ENCODE measurements around the gene PANX2.

DNA sequence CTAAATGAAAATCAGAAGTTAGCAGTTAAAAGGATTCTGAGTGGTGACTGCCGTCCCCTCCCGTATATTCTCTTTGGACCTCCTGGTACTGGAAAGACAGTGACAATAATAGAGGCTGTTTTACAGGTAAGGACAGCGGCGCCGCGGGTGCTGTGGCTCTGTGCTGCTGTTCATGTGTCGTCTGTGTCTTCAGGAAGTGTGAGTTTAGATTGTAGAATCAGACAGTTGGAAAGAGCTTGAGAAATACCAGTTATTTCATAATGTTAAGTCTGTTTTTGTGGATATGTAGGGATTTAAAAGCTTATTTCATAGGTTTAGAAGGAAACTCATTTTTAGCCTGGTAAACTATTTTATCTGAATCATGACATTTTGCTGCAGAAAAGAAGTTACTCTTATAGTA is 27.4 kb upstream of the PANX2 start:
- TF ChIP-seq MAZ (CRISPR knock-in tag; conservative IDR thresholded peaks at IDR 0.05 in 1 of 2, IDR thresholded peaks at IDR 0.05 in 1 of 2) (no peak), SP1 (CRISPR knock-in tag; IDR thresholded peaks at IDR 0.05) (no peak), POLR2AphosphoS5 (IDR thresholded peaks at IDR 0.05; ENCODE audit: control insufficient read depth, insufficient read depth, low read depth, low read length) (no peak), EGR1 (conservative IDR thresholded peaks at IDR 0.05) (no peak), ZNF644 (tag; IDR thresholded peaks at IDR 0.05; ENCODE audit: low read depth) (no peak), EP300 (IDR thresholded peaks at IDR 0.05; ENCODE audit: low read length) (no peak), BRCA1 (IDR thresholded peaks at IDR 0.05) (no peak), BRCA1 (CRISPR knock-in tag; IDR thresholded peaks at IDR 0.05) (no peak), SMAD4 (CRISPR knock-in tag; conservative IDR thresholded peaks at IDR 0.05) (no peak), ZC3H4 (CRISPR knock-in tag; IDR thresholded peaks at IDR 0.05; ENCODE audit: borderline replicate concordance) (no peak), ZNF785 (CRISPR knock-in tag; IDR thresholded peaks at IDR 0.05) (no peak), ZNF274 (IDR thresholded peaks at IDR 0.05; ENCODE audit: borderline replicate concordance, low read depth, low read length) (no peak), CREB1 (IDR thresholded peaks at IDR 0.05) (no peak), CREB1 (CRISPR knock-in tag; IDR thresholded peaks at IDR 0.05) (no peak)
- TF ChIP-seq, protein P1, sequence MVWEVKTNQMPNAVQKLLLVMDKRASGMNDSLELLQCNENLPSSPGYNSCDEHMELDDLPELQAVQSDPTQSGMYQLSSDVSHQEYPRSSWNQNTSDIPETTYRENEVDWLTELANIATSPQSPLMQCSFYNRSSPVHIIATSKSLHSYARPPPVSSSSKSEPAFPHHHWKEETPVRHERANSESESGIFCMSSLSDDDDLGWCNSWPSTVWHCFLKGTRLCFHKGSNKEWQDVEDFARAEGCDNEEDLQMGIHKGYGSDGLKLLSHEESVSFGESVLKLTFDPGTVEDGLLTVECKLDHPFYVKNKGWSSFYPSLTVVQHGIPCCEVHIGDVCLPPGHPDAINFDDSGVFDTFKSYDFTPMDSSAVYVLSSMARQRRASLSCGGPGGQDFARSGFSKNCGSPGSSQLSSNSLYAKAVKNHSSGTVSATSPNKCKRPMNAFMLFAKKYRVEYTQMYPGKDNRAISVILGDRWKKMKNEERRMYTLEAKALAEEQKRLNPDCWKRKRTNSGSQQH (CRISPR knock-in tag; IDR thresholded peaks at IDR 0.05): no peak
- TF ChIP-seq, protein P2, sequence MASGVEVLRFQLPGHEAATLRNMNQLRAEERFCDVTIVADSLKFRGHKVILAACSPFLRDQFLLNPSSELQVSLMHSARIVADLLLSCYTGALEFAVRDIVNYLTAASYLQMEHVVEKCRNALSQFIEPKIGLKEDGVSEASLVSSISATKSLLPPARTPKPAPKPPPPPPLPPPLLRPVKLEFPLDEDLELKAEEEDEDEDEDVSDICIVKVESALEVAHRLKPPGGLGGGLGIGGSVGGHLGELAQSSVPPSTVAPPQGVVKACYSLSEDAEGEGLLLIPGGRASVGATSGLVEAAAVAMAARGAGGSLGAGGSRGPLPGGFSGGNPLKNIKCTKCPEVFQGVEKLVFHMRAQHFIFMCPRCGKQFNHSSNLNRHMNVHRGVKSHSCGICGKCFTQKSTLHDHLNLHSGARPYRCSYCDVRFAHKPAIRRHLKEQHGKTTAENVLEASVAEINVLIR (CRISPR knock-in tag; IDR thresholded peaks at IDR 0.05): no peak
